Measurements from ENCODE around the gene MOG.

The MOG gene

GRCh38 chr6:29629571-29629970, 27.3 kb upstream of the MOG start:
- TF ChIP-seq EZH2phosphoT487 (IDR thresholded peaks at IDR 0.05; ENCODE audit: borderline replicate concordance, low read length) (no peak), CTCF (IDR thresholded peaks at IDR 0.05; ENCODE audit: low read depth, low read length, poor library complexity, severe bottlenecking) (no peak)
- Histone ChIP-seq H3K4me1 (ENCODE audit: control insufficient read depth, low read length) (peaks cover 51% of the 10 kb centered on the region), H3K27me3 (ENCODE audit: control insufficient read depth, low read length) (no peaks in the 10 kb centered on the region), H3K9me2 (replicated peaks; ENCODE audit: control insufficient read depth, low read length) (no peaks in the 10 kb centered on the region), H3K79me2 (ENCODE audit: control insufficient read depth, low read length) (no peaks in the 10 kb centered on the region), H3F3A (ENCODE audit: control insufficient read depth, insufficient read depth) (peaks cover 23% of the 10 kb centered on the region), H3K9me3 (ENCODE audit: control insufficient read depth, insufficient read depth, low read length) (no peaks in the 10 kb centered on the region), H3K4me2 (ENCODE audit: low read length) (peak overlapping the region; percentile 98), H4K20me1 (ENCODE audit: control insufficient read depth, insufficient read depth, low read depth, low read length) (peaks cover 6% of the 10 kb centered on the region; the same call in 1 of the 2 replicates), H3K27ac (ENCODE audit: low read depth, low read length) (no peak overlapping the region), H3K36me3 (ENCODE audit: control insufficient read depth, low read length) (no peaks in the 10 kb centered on the region), H3K4me3 (ENCODE audit: low read length) (peak overlapping the region; percentile 90)

- Histone ChIP-seq H3K4me1 (ENCODE audit: control insufficient read depth, low read length) (peaks cover 56% of the 10 kb centered on the region), H3K4me3 (ENCODE audit: low read length) (no peak overlapping the region), H3K79me2 (ENCODE audit: control insufficient read depth, low read length) (no peaks in the 10 kb centered on the region)
These were observed 26.6 kb upstream of the MOG start for GRCh38 chr6:29630315-29630714.

GRCh38 chr6:29631209-29631810, 25.6 kb upstream of the MOG start:
- Histone ChIP-seq H3K79me2 (ENCODE audit: control insufficient read depth, low read length) (no peaks in the 10 kb centered on the region), H3K27ac (ENCODE audit: low read depth, low read length) (no peak overlapping the region), H4K20me1 (ENCODE audit: control insufficient read depth, insufficient read depth, low read depth, low read length) (peaks cover 6% of the 10 kb centered on the region; the same call in 1 of the 2 replicates), H3K4me3 (ENCODE audit: low read length) (peak overlapping the region; percentile 92; the same call in 1 of the 2 replicates), H3K4me2 (ENCODE audit: low read length) (peak overlapping the region; percentile 99), H3K4me1 (ENCODE audit: control insufficient read depth, low read length) (peaks cover 56% of the 10 kb centered on the region), H3K36me3 (ENCODE audit: control insufficient read depth, low read length) (no peaks in the 10 kb centered on the region), H3K9me3 (ENCODE audit: control insufficient read depth, insufficient read depth, low read length) (no peaks in the 10 kb centered on the region), H3F3A (ENCODE audit: control insufficient read depth, insufficient read depth) (peaks cover 22% of the 10 kb centered on the region), H3K9me2 (replicated peaks; ENCODE audit: control insufficient read depth, low read length) (no peaks in the 10 kb centered on the region), H3K27me3 (ENCODE audit: control insufficient read depth, low read length) (no peaks in the 10 kb centered on the region)
- TF ChIP-seq CTCF (IDR thresholded peaks at IDR 0.05; ENCODE audit: low read depth, low read length, poor library complexity, severe bottlenecking): no peak
- no peak for TF ChIP-seq EZH2phosphoT487 (IDR thresholded peaks at IDR 0.05; ENCODE audit: borderline replicate concordance, low read length)

More at GRCh38 chr6:29630315-29630714, 26.6 kb upstream of the MOG start:
- Histone ChIP-seq H3F3A (ENCODE audit: control insufficient read depth, insufficient read depth) (peaks cover 25% of the 10 kb centered on the region), H3K27ac (ENCODE audit: low read depth, low read length) (no peak overlapping the region), H3K9me2 (replicated peaks; ENCODE audit: control insufficient read depth, low read length) (no peaks in the 10 kb centered on the region), H4K20me1 (ENCODE audit: control insufficient read depth, insufficient read depth, low read depth, low read length) (peaks cover 6% of the 10 kb centered on the region; the same call in 1 of the 2 replicates), H3K27me3 (ENCODE audit: control insufficient read depth, low read length) (no peaks in the 10 kb centered on the region), H3K36me3 (ENCODE audit: control insufficient read depth, low read length) (no peaks in the 10 kb centered on the region), H3K9me3 (ENCODE audit: control insufficient read depth, insufficient read depth, low read length) (no peaks in the 10 kb centered on the region), H3K4me2 (ENCODE audit: low read length) (no peak overlapping the region)
- TF ChIP-seq EZH2phosphoT487 (IDR thresholded peaks at IDR 0.05; ENCODE audit: borderline replicate concordance, low read length): no peak
- TF ChIP-seq CTCF (IDR thresholded peaks at IDR 0.05; ENCODE audit: low read depth, low read length, poor library complexity, severe bottlenecking): no peak
